HCT116 (cell line): ENCODE measurements around the gene CCDC69. TPM values are rescaled to one million over a fixed set of nuclear protein-coding genes. Genes with fewer than 3 reads are reported as not detected.

Experiments used
- ATAC-seq: fragments of 200-7000 bp; cut with Tn5 transposase; 2 replicates; pipeline ENCODE4 v1.9.1; 2020; ENCODE audit warnings: mild to moderate bottlenecking, moderate library complexity
- BruUV-seq: library from RNA; stranded (reverse); fragments of 400-500 nt; replicated peaks from 2 replicates; lab custom pipeline; 2021; lab: Mats Ljungman, UMichigan
- CTCF ChIA-PET: fragments of 300-600 bp; sonication (Branson Sonifier 250); formaldehyde crosslinking; loops from one replicate; lab custom pipeline; 2021; ENCODE audit warnings: antibody characterized with exemption; lab: Charles Lee
- POLR2A ChIA-PET: fragments of 300-600, 350-600 bp; sonication (Branson Sonifier 250); formaldehyde crosslinking; loops from one replicate; lab custom pipeline; 2021; ENCODE audit warnings: antibody characterized with exemption; lab: Charles Lee
- RAD21 ChIA-PET, 2 experiments: fragments of 300-600 bp; sonication (Branson Sonifier 250); formaldehyde crosslinking; loops; one replicate each; lab custom pipeline; 2023; ENCODE audit warnings: low total read pairs in 2 of 2; ENCODE audit not compliant: uncharacterized antibody in 2 of 2, unreplicated experiment in 2 of 2, low non-redundant PET in 1 of 2; lab: Charles Lee
- DNase-seq: peaks from one replicate; pipeline ENCODE4 v3.0.0-alpha.2; 2010; ENCODE audit warnings: low read depth, low spot score
- H2AFZ ChIP-seq: fragments of 200-600 bp; shearing (Covaris generic), sonication (generic); 2 replicates; pipeline ENCODE4 v1.6.1; 2017; ENCODE audit warnings: low read depth, mixed run types, mixed read lengths, antibody characterized with exemption, low read length; ENCODE audit not compliant: poor library complexity, severe bottlenecking
- H3K27ac ChIP-seq: 2 replicates; pipeline ENCODE4 v1.5.1; 2012; ENCODE audit warnings: low read depth, low read length
- H3K27me3 ChIP-seq: fragments of 200-600 bp; sonication (generic); 2 replicates; pipeline ENCODE4 v1.6.1; 2016; ENCODE audit warnings: mixed run types, low read length, mixed read lengths; ENCODE audit not compliant: insufficient read depth
- H3K36me3 ChIP-seq, 2 experiments: fragments of 200-500 bp in 1 of 2; fragments of 200-600 bp in 1 of 2; sonication (Bioruptor generic) in 1 of 2; sonication (generic) in 1 of 2; 2 replicates each; pipeline versions ENCODE4 v1.5.1 to v1.6.1; 2014 to 2016; ENCODE audit warnings: low read length in 2 of 2, inconsistent platforms in 1 of 2, mixed read lengths in 1 of 2, mixed run types in 1 of 2; ENCODE audit not compliant: insufficient read depth in 2 of 2, control insufficient read depth in 1 of 2
- H3K4me1 ChIP-seq, 2 experiments: fragments of 200-600 bp in 1 of 2; sonication (generic) in 1 of 2; 2 replicates each; pipeline versions ENCODE4 v1.5.1 to v1.6.1; 2012 to 2017; ENCODE audit warnings: low read length in 2 of 2, inconsistent platforms in 1 of 2, mild to moderate bottlenecking in 1 of 2, mixed read lengths in 1 of 2, mixed run types in 1 of 2, moderate library complexity in 1 of 2; ENCODE audit not compliant: insufficient read depth in 2 of 2, control insufficient read depth in 1 of 2
- H3K4me2 ChIP-seq: fragments of 200-600 bp; sonication (generic); 2 replicates; pipeline ENCODE4 v1.6.1; 2017; ENCODE audit warnings: mixed run types, low read length, mixed read lengths
- H3K4me3 ChIP-seq, 2 experiments: fragments of 200-600 bp in 1 of 2; sonication (generic) in 1 of 2; replicated peaks in 1 of 2; 2 replicates each; pipeline ENCODE4 v1.5.1; 2011 to 2016; ENCODE audit warnings: low read length in 2 of 2, control low read depth in 1 of 2, low read depth in 1 of 2, mild to moderate bottlenecking in 1 of 2, mixed read lengths in 1 of 2, mixed run types in 1 of 2
- H3K79me2 ChIP-seq: fragments of 200-600 bp; sonication (generic); 2 replicates; pipeline ENCODE4 v1.6.1; 2017; ENCODE audit warnings: mild to moderate bottlenecking, mixed run types, low read length, moderate library complexity, mixed read lengths; ENCODE audit not compliant: insufficient read depth
- H3K9ac ChIP-seq: fragments of 200-600 bp; sonication (generic); 2 replicates; pipeline ENCODE4 v1.6.1; 2016; ENCODE audit warnings: low read length, mixed read lengths
- H3K9me2 ChIP-seq: fragments of 200-600 bp; sonication (generic), shearing (Covaris generic); 2 replicates; pipeline ENCODE4 v1.6.1; 2017; ENCODE audit warnings: mixed run types, mild to moderate bottlenecking, moderate library complexity; ENCODE audit not compliant: insufficient read depth
- H3K9me3 ChIP-seq, 2 experiments: fragments of 200-500 bp in 1 of 2; fragments of 200-600 bp in 1 of 2; sonication (Bioruptor generic) in 1 of 2; sonication (generic) in 1 of 2; 2 replicates each; pipeline ENCODE4 v1.6.1; 2014 to 2017; ENCODE audit warnings: low read length in 2 of 2, mixed read lengths in 2 of 2, inconsistent platforms in 1 of 2, low read depth in 1 of 2, mild to moderate bottlenecking in 1 of 2, mixed run types in 1 of 2, moderate library complexity in 1 of 2; ENCODE audit not compliant: control insufficient read depth in 1 of 2, insufficient read depth in 1 of 2
- H4K20me1 ChIP-seq: fragments of 200-600 bp; sonication (generic), shearing (Covaris generic); 2 replicates; pipeline ENCODE4 v1.6.1; 2017; ENCODE audit warnings: mixed run types, mild to moderate bottlenecking, moderate library complexity; ENCODE audit not compliant: insufficient read depth
- CBX3 ChIP-seq: IDR thresholded peaks from 2 replicates; pipeline ENCODE4 v1.6.1; 2012; ENCODE audit warnings: low read depth
- EGR1 ChIP-seq: IDR thresholded peaks from 2 replicates; pipeline ENCODE4 v1.6.1; 2012; ENCODE audit warnings: low read depth
- ELF1 ChIP-seq: IDR thresholded peaks from 2 replicates; pipeline ENCODE4 v1.6.1; 2012; ENCODE audit warnings: low read depth, borderline replicate concordance
- EZH2phosphoT487 ChIP-seq: fragments of 200-600 bp; IDR thresholded peaks from 2 replicates; pipeline ENCODE4 v1.6.1; 2018; ENCODE audit warnings: antibody characterized with exemption, borderline replicate concordance
- FOSL1 ChIP-seq: IDR thresholded peaks from 2 replicates; pipeline ENCODE4 v1.6.1; 2012; ENCODE audit warnings: low read depth
- POLR2A ChIP-seq: IDR thresholded peaks from 2 replicates; pipeline ENCODE4 v1.7.0; 2011; ENCODE audit warnings: borderline replicate concordance; ENCODE audit not compliant: insufficient read depth, insufficient read length; ENCODE audit errors: extremely low read depth
- RAD21 ChIP-seq: IDR thresholded peaks from 2 replicates; pipeline ENCODE4 v1.6.1; 2012; ENCODE audit warnings: low read depth, mild to moderate bottlenecking
- SIN3A ChIP-seq: IDR thresholded peaks from 2 replicates; pipeline ENCODE4 v1.6.1; 2012; ENCODE audit warnings: low read depth
- SRF ChIP-seq: IDR thresholded peaks from 2 replicates; pipeline ENCODE4 v1.6.1; 2012; ENCODE audit warnings: low read depth
- TCF7L2 ChIP-seq: IDR thresholded peaks from 2 replicates; pipeline ENCODE4 v1.7.0; 2011; ENCODE audit warnings: borderline replicate concordance, inconsistent platforms; ENCODE audit not compliant: insufficient read depth, insufficient read length; ENCODE audit errors: extremely low read depth
- YY1 ChIP-seq: IDR thresholded peaks from 2 replicates; pipeline ENCODE4 v1.6.1; 2011; ENCODE audit warnings: low read length, low read depth, moderate library complexity, mild to moderate bottlenecking; ENCODE audit not compliant: insufficient replicate concordance; ENCODE audit errors: extremely low read depth
- ZFX ChIP-seq: fragments of 450-650 bp; IDR thresholded peaks from 2 replicates; pipeline ENCODE4 v1.6.1; 2017
- intact Hi-C: fragments of 100-400 bp; cut with micrococcal nuclease; formaldehyde crosslinking; loops from 2 replicates; pipeline ENCODE4 v1.10.0; 2022
- total RNA-seq: library from RNA; stranded (reverse); gene quantifications from one replicate; pipeline ENCODE4 v1.2.1, GENCODE V29; 2021; ENCODE audit not compliant: unreplicated experiment
- TF ChIP-seq, protein P1 (sequence below): IDR thresholded peaks from 2 replicates; pipeline ENCODE4 v1.6.1; 2012
- TF ChIP-seq, protein P2 (sequence below): IDR thresholded peaks from 2 replicates; pipeline ENCODE4 v1.6.1; 2012
- TF ChIP-seq, protein P3 (sequence below): IDR thresholded peaks from 2 replicates; pipeline ENCODE4 v1.6.1; 2012; ENCODE audit warnings: low read depth
- TF ChIP-seq, protein P4 (sequence below): IDR thresholded peaks from 2 replicates; pipeline ENCODE4 v1.6.1; 2011; ENCODE audit warnings: mild to moderate bottlenecking, low read length, moderate library complexity; ENCODE audit not compliant: insufficient replicate concordance; ENCODE audit errors: extremely low read depth

CCDC69 gene
- total RNA-seq, 1 experiment from 2014 or later: 4.3 TPM

DNA sequence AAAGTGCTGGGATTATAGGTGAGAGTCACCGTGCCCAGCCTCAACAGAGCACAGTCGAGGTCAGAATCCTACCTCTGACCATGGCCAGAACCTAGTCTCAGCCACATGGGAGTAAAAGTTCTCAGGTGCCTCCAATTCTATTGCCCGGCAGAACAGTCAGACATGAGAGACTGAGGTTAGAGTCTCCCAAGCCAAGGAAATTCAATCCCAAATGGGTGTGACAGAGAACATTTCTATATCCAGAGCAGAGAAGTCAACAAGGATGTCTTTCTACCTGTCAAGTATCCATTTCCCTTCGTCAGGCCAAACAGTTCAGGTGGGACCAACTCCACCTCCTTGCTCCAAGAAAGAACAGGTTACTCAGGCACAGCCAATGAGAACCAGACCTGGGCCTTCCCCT, 76.9 kb downstream of the CCDC69 start:
- Histone ChIP-seq H3K27ac (no peak overlapping the region), H3K4me3 (no peak overlapping the region), H3K4me1 (no peaks in the 10 kb centered on the region), H2AFZ (no peak overlapping the region), H3K4me2 (no peak overlapping the region), H4K20me1 (no peaks in the 10 kb centered on the region), H3K9ac (no peak overlapping the region), H3K9me3 (no peaks in the 10 kb centered on the region), H3K79me2 (no peaks in the 10 kb centered on the region), H3K9me2 (no peaks in the 10 kb centered on the region), H3K27me3 (no peaks in the 10 kb centered on the region), H3K36me3 (no peaks in the 10 kb centered on the region; a peak in 1 of 4 replicates)
- intact Hi-C loops: no loop called here
- ChIA-PET CTCF (no interaction called here), POLR2A (no interaction called here), RAD21 (no interaction called here)
- TF ChIP-seq TCF7L2 (no peak), EGR1 (no peak), POLR2A (no peak), YY1 (no peak), ZFX (no peak), SIN3A (no peak), ELF1 (no peak), SRF (no peak), EZH2phosphoT487 (no peak), RAD21 (no peak), FOSL1 (no peak), CBX3 (no peak)
- TF ChIP-seq, protein P1, sequence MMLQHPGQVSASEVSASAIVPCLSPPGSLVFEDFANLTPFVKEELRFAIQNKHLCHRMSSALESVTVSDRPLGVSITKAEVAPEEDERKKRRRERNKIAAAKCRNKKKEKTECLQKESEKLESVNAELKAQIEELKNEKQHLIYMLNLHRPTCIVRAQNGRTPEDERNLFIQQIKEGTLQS: no peak
- DNase-seq: no peak
- ATAC-seq: no peak
- BruUV-seq: no TSS peak

DNA sequence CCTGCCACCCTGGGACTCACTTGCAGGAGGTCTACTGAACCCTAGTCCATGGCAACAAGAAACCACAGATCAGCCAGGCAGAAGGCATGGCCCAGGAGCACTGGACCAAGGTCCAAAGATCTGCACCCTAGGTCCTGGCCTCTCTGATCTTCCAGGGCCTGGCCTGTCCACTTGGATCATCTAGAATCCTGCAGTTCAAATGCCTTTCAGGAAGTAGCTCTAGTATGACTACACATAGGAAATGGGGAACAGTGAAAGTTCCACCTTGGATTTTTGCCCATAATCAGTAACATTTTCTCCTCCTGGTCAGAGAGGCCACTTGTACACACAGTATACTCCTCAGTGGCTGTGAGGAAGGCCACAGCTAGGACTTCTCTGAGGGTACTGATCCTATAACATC, 77.8 kb downstream of the CCDC69 start:
- H3K79me2 ChIP-seq: no peaks in the 10 kb centered on the region
- H3K9ac ChIP-seq: no peak overlapping the region
- H3K27ac ChIP-seq: no peak overlapping the region
- DNase-seq (no peak), ATAC-seq (no peak)
- ChIA-PET POLR2A (no interaction called here), RAD21 (no interaction called here), CTCF (no interaction called here)
- TF ChIP-seq, protein P2, sequence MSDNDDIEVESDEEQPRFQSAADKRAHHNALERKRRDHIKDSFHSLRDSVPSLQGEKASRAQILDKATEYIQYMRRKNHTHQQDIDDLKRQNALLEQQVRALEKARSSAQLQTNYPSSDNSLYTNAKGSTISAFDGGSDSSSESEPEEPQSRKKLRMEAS: no peak
- TF ChIP-seq, protein P3, sequence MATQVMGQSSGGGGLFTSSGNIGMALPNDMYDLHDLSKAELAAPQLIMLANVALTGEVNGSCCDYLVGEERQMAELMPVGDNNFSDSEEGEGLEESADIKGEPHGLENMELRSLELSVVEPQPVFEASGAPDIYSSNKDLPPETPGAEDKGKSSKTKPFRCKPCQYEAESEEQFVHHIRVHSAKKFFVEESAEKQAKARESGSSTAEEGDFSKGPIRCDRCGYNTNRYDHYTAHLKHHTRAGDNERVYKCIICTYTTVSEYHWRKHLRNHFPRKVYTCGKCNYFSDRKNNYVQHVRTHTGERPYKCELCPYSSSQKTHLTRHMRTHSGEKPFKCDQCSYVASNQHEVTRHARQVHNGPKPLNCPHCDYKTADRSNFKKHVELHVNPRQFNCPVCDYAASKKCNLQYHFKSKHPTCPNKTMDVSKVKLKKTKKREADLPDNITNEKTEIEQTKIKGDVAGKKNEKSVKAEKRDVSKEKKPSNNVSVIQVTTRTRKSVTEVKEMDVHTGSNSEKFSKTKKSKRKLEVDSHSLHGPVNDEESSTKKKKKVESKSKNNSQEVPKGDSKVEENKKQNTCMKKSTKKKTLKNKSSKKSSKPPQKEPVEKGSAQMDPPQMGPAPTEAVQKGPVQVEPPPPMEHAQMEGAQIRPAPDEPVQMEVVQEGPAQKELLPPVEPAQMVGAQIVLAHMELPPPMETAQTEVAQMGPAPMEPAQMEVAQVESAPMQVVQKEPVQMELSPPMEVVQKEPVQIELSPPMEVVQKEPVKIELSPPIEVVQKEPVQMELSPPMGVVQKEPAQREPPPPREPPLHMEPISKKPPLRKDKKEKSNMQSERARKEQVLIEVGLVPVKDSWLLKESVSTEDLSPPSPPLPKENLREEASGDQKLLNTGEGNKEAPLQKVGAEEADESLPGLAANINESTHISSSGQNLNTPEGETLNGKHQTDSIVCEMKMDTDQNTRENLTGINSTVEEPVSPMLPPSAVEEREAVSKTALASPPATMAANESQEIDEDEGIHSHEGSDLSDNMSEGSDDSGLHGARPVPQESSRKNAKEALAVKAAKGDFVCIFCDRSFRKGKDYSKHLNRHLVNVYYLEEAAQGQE: no peak
- TF ChIP-seq EZH2phosphoT487 (no peak), SRF (no peak), YY1 (no peak), CBX3 (no peak), RAD21 (no peak), EGR1 (no peak), TCF7L2 (no peak)
- TF ChIP-seq, protein P4, sequence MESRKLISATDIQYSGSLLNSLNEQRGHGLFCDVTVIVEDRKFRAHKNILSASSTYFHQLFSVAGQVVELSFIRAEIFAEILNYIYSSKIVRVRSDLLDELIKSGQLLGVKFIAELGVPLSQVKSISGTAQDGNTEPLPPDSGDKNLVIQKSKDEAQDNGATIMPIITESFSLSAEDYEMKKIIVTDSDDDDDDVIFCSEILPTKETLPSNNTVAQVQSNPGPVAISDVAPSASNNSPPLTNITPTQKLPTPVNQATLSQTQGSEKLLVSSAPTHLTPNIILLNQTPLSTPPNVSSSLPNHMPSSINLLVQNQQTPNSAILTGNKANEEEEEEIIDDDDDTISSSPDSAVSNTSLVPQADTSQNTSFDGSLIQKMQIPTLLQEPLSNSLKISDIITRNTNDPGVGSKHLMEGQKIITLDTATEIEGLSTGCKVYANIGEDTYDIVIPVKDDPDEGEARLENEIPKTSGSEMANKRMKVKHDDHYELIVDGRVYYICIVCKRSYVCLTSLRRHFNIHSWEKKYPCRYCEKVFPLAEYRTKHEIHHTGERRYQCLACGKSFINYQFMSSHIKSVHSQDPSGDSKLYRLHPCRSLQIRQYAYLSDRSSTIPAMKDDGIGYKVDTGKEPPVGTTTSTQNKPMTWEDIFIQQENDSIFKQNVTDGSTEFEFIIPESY: no peak
- intact Hi-C loops: no loop called here
- no peak overlapping the region for H3K4me3 ChIP-seq
- no peaks in the 10 kb centered on the region for H4K20me1 ChIP-seq
- BruUV-seq: no TSS peak
- no peak overlapping the region for H3K4me2 ChIP-seq
- H3K36me3 ChIP-seq: no peaks in the 10 kb centered on the region; a peak in 1 of 4 replicates
- no peaks in the 10 kb centered on the region for H3K4me1 ChIP-seq
- no peak overlapping the region for H2AFZ ChIP-seq
- H3K9me2 ChIP-seq: no peaks in the 10 kb centered on the region
- H3K27me3 ChIP-seq: no peaks in the 10 kb centered on the region
- no peaks in the 10 kb centered on the region for H3K9me3 ChIP-seq
